H1 (cell line): ENCODE results near the gene POU2F2. TPM values are rescaled to one million over a fixed set of nuclear protein-coding genes. Genes with fewer than 3 reads are reported as not detected.

Source experiments
- CTCF ChIA-PET: fragments of 300-600 bp; sonication (Branson Sonifier 250); formaldehyde crosslinking; loops from one replicate; lab custom pipeline; 2021; ENCODE audit not compliant: partially characterized antibody; lab: Charles Lee
- POLR2A ChIA-PET: fragments of 300-600 bp; sonication (Branson Sonifier 250); formaldehyde crosslinking; loops from one replicate; lab custom pipeline; 2021; ENCODE audit warnings: inconsistent platforms; ENCODE audit not compliant: partially characterized antibody; lab: Charles Lee
- DNase-seq, 2 experiments: peaks; one replicate each; pipeline versions ENCODE4 v3.0.0 to v3.0.0-alpha.2; 2010 to 2022; ENCODE audit warnings: low spot score in 2 of 2, low read depth in 1 of 2, mixed read lengths in 1 of 2
- FAIRE-seq: peaks from 2 replicates; lab custom pipeline; 2011; peaks lifted over from hg19 to GRCh38; lab: Jason Lieb, UNC
- H2AFZ ChIP-seq: 2 replicates; pipeline ENCODE4 v1.8.1; 2012; ENCODE audit warnings: low read length, inconsistent platforms
- H2AK5ac ChIP-seq: 2 replicates; pipeline ENCODE4 v1.6.1; 2013; ENCODE audit warnings: low read depth, low read length
- H2BK120ac ChIP-seq: replicated peaks from 2 replicates; pipeline ENCODE3; 2013; ENCODE audit warnings: low read depth, low read length, inconsistent platforms
- H2BK12ac ChIP-seq: 2 replicates; pipeline ENCODE4 v1.6.1; 2013; ENCODE audit warnings: low read depth, low read length
- H2BK15ac ChIP-seq: 2 replicates; pipeline ENCODE4 v1.6.1; 2013; ENCODE audit warnings: low read length
- H2BK20ac ChIP-seq: 2 replicates; pipeline ENCODE4 v1.6.1; 2013; ENCODE audit warnings: low read length
- H2BK5ac ChIP-seq: 2 replicates; pipeline ENCODE4 v1.6.1; 2013; ENCODE audit warnings: low read depth, low read length
- H3K14ac ChIP-seq: 2 replicates; pipeline ENCODE4 v1.6.1; 2013; ENCODE audit warnings: inconsistent platforms; ENCODE audit not compliant: insufficient read length
- H3K18ac ChIP-seq: 2 replicates; pipeline ENCODE4 v1.6.1; 2013; ENCODE audit warnings: low read length; ENCODE audit errors: extremely low read depth
- H3K23ac ChIP-seq: 2 replicates; pipeline ENCODE4 v1.6.1; 2013; ENCODE audit warnings: inconsistent platforms; ENCODE audit not compliant: insufficient read length
- H3K23me2 ChIP-seq: 2 replicates; pipeline ENCODE4 v1.6.1; 2013; ENCODE audit warnings: low read depth, low read length
- H3K27ac ChIP-seq: 2 replicates; pipeline ENCODE4 v1.6.1; 2011; ENCODE audit warnings: low read depth, low read length, inconsistent platforms
- H3K27me3 ChIP-seq, 4 experiments: replicated peaks in 1 of 4; 1 replicate in 1 of 4; 2 replicates in 3 of 4; pipeline versions ENCODE4 v1.6.1 to v1.8.1; 2011 to 2013; ENCODE audit warnings: low read length in 3 of 4, mild to moderate bottlenecking in 3 of 4, inconsistent platforms in 2 of 4, mixed read lengths in 2 of 4, moderate library complexity in 1 of 4; ENCODE audit not compliant: control insufficient read depth in 3 of 4, insufficient read depth in 3 of 4; ENCODE audit errors: extremely low read depth in 1 of 4
- H3K36me3 ChIP-seq, 4 experiments: 2 replicates each; pipeline versions ENCODE4 v1.6.1 to v1.8.1; 2011 to 2013; ENCODE audit warnings: mild to moderate bottlenecking in 4 of 4, low read length in 3 of 4, moderate library complexity in 2 of 4, control low read depth in 1 of 4, inconsistent platforms in 1 of 4; ENCODE audit not compliant: insufficient read depth in 4 of 4, control insufficient read depth in 2 of 4
- H3K4ac ChIP-seq: replicated peaks from 2 replicates; pipeline ENCODE3; 2013; ENCODE audit warnings: low read length, low read depth, mixed read lengths, inconsistent platforms; ENCODE audit not compliant: insufficient read length
- H3K4me1 ChIP-seq, 4 experiments: replicated peaks in 1 of 4; 1 replicate in 1 of 4; 2 replicates in 3 of 4; pipeline versions ENCODE4 v1.6.1 to v1.8.1; 2011 to 2013; ENCODE audit warnings: low read length in 3 of 4, inconsistent platforms in 2 of 4, mixed read lengths in 1 of 4; ENCODE audit not compliant: insufficient read depth in 4 of 4, control insufficient read depth in 3 of 4
- H3K4me2 ChIP-seq, 2 experiments: 2 replicates each; pipeline versions ENCODE4 v1.6.1 to v1.8.1; 2011 to 2013; ENCODE audit warnings: low read depth in 2 of 2, low read length in 2 of 2, control low read depth in 1 of 2, inconsistent platforms in 1 of 2, mild to moderate bottlenecking in 1 of 2; ENCODE audit not compliant: insufficient read depth in 1 of 2
- H3K4me3 ChIP-seq, 4 experiments: fragments of 200-600, 300-600 bp in 1 of 4; sonication (generic), shearing (Covaris generic), sonication (Bioruptor Twin) in 1 of 4; 2 replicates each; pipeline versions ENCODE4 v1.5.1 to v1.8.1; 2011 to 2016; ENCODE audit warnings: low read length in 4 of 4, low read depth in 3 of 4, control low read depth in 2 of 4, inconsistent platforms in 2 of 4, mild to moderate bottlenecking in 2 of 4, mixed read lengths in 1 of 4, moderate library complexity in 1 of 4; ENCODE audit not compliant: insufficient read depth in 2 of 4; ENCODE audit errors: extremely low read depth in 1 of 4
- H3K56ac ChIP-seq: replicated peaks from 2 replicates; pipeline ENCODE3; 2013; ENCODE audit warnings: low read depth, mild to moderate bottlenecking, mixed read lengths, low read length, inconsistent platforms; ENCODE audit not compliant: insufficient read length
- H3K79me1 ChIP-seq: 2 replicates; pipeline ENCODE4 v1.6.1; 2013; ENCODE audit warnings: low read depth, low read length, control low read depth
- H3K79me2 ChIP-seq, 2 experiments: 2 replicates each; pipeline versions ENCODE4 v1.6.1 to v1.8.1; 2012 to 2013; ENCODE audit warnings: low read length in 2 of 2, mild to moderate bottlenecking in 2 of 2, inconsistent platforms in 1 of 2; ENCODE audit not compliant: insufficient read depth in 2 of 2, control insufficient read depth in 1 of 2
- H3K9ac ChIP-seq, 4 experiments: replicated peaks in 1 of 4; 1 replicate in 1 of 4; 2 replicates in 3 of 4; pipeline versions ENCODE4 v1.6.1 to v1.8.1; 2011 to 2013; ENCODE audit warnings: low read depth in 3 of 4, low read length in 3 of 4, control low read depth in 2 of 4, mild to moderate bottlenecking in 2 of 4, moderate library complexity in 2 of 4, inconsistent platforms in 1 of 4; ENCODE audit errors: extremely low read depth in 1 of 4
- H3K9me3 ChIP-seq, 2 experiments: 2 replicates each; pipeline versions ENCODE4 v1.6.1 to v1.8.1; 2012 to 2013; ENCODE audit warnings: mild to moderate bottlenecking in 2 of 2, moderate library complexity in 2 of 2, control low read depth in 1 of 2, inconsistent platforms in 1 of 2, low read depth in 1 of 2, low read length in 1 of 2, mixed read lengths in 1 of 2; ENCODE audit not compliant: insufficient read depth in 2 of 2
- H4K20me1 ChIP-seq, 2 experiments: replicated peaks in 1 of 2; 2 replicates each; pipeline versions ENCODE3 to v1.8.1; 2011 to 2013; ENCODE audit warnings: inconsistent platforms in 2 of 2, low read length in 2 of 2, mild to moderate bottlenecking in 1 of 2; ENCODE audit not compliant: insufficient read depth in 2 of 2, control insufficient read depth in 1 of 2
- H4K5ac ChIP-seq: 2 replicates; pipeline ENCODE4 v1.6.1; 2013; ENCODE audit warnings: low read length, low read depth, mixed read lengths, inconsistent platforms; ENCODE audit not compliant: insufficient read length
- H4K8ac ChIP-seq: 2 replicates; pipeline ENCODE4 v1.8.0; 2013; ENCODE audit warnings: mild to moderate bottlenecking, moderate library complexity, low read length, inconsistent platforms; ENCODE audit not compliant: insufficient read depth; ENCODE audit errors: extremely low read depth
- H4K91ac ChIP-seq: replicated peaks from 2 replicates; pipeline ENCODE3; 2013; ENCODE audit warnings: low read length, mixed read lengths, inconsistent platforms; ENCODE audit not compliant: insufficient read length
- CTCF ChIP-seq, 3 experiments: IDR thresholded peaks; 1 replicate in 2 of 3; 2 replicates in 1 of 3; pipeline versions ENCODE4 v1.5.1 to v1.6.1; 2011; ENCODE audit warnings: low read length in 3 of 3, mild to moderate bottlenecking in 3 of 3, inconsistent platforms in 2 of 3, low read depth in 1 of 3, moderate library complexity in 1 of 3; ENCODE audit not compliant: insufficient read depth in 1 of 3; ENCODE audit errors: control extremely low read depth in 1 of 3
- SIRT6 ChIP-seq: IDR thresholded peaks from one replicate; pipeline ENCODE4 v1.7.1; 2012; ENCODE audit warnings: low read length, inconsistent platforms
- WGBS, 2 experiments: shearing (Covaris generic) in 1 of 2; methylation state at CpG; one replicate each; pipeline versions ENCODE4 v1.1.6 to v1.1.7; 2013 to 2015; ENCODE audit warnings: low lambda C conversion rate in 2 of 2, mixed read lengths in 2 of 2, inconsistent platforms in 1 of 2, low coverage in 1 of 2, missing lambda C conversion rate in 1 of 2; ENCODE audit not compliant: insufficient replicate concordance in 2 of 2, insufficient coverage in 1 of 2, insufficient read length in 1 of 2; ENCODE audit errors: extremely low coverage in 1 of 2, missing lambda C conversion rate in 1 of 2; 5-methylcytosine and 5-hydroxymethylcytosine counted together
- polyA plus RNA-seq, 7 experiments: library from polyadenylated mRNA; depleted of rRNA in 3 of 7; stranded (reverse) in 5 of 7; unstranded in 2 of 7; fragments of >200 nt in 5 of 7; fragments of 200-250 nt in 2 of 7; gene quantifications; 1 replicate in 5 of 7; 2 replicates in 1 of 7; 4 replicates in 1 of 7; pipeline versions ENCODE4 v1.2.1 to v1.2.3, GENCODE V29; 2011 to 2013; ENCODE audit warnings: missing spikeins in 2 of 7, mixed read lengths in 2 of 7
- total RNA-seq: library from RNA; stranded (reverse); fragmentation: NEBNext Ultra II Directional; extraction: Animal tissue kit (Norgen Biotek cat#: 25700); gene quantifications from 2 replicates; pipeline ENCODE4 v1.2.1, GENCODE V29; 2021

The POU2F2 gene
- total and polyA plus RNA-seq, 2 of the 8 experiments (the other 6 are each of a cell fraction or from before 2014, with no cell fraction given), result 5.0 to 6.1 TPM

GRCh38 chr19:42149447-42150202 is 17.4 kb upstream of the POU2F2 start:
- Histone ChIP-seq H2BK15ac (peak overlapping the region; percentile 53; the same call in 1 of the 2 replicates), H3K79me1 (no peaks in the 10 kb centered on the region), H3K9ac (no peak overlapping the region), H3K27ac (no peak overlapping the region), H4K5ac (peak overlapping the region; percentile 25), H3K4ac (peak overlapping the region; percentile 13), H2AFZ (0 out of 2 replicates have a peak overlapping the region, but pooled peaks have one; percentile 4), H4K91ac (peak overlapping the region; percentile 79), H2AK5ac (no peak overlapping the region), H3K79me2 (no peaks in the 10 kb centered on the region), H2BK120ac (no peak overlapping the region), H3K36me3 (no peaks in the 10 kb centered on the region), H3K23ac (no peak overlapping the region), H2BK20ac (peak overlapping the region; percentile 37; the same call in 1 of the 2 replicates), H3K9me3 (no peaks in the 10 kb centered on the region), H3K18ac (peak overlapping the region; percentile 78), H3K4me2 (peak overlapping the region in 1 of 2 experiments; percentile 6; a peak in 1 of 4 replicates), H3K56ac (no peak overlapping the region), H2BK12ac (peak overlapping the region; percentile 86; the same call in 1 of the 2 replicates), H4K8ac (peak overlapping the region; percentile 38), H3K23me2 (no peaks in the 10 kb centered on the region; the same call in 1 of the 2 replicates), H3K14ac (no peak overlapping the region), H4K20me1 (peaks cover 0 to 2% of the 10 kb centered on the region in 2 experiments), H3K27me3 (peaks cover 0 to 8% (median 5%) of the 10 kb centered on the region in 4 experiments; a peak in 3 of 7 replicates), H3K4me3 (no peak overlapping the region), H2BK5ac (peak overlapping the region; percentile 20; the same call in 1 of the 2 replicates), H3K4me1 (peaks cover 0 to 28% (median 17%) of the 10 kb centered on the region in 4 experiments; a peak in 6 of 7 replicates)
- no peak for DNase-seq
- TF ChIP-seq CTCF (IDR thresholded peaks at IDR 0.05; ENCODE audit: control extremely low read depth in 1 of 3, insufficient read depth in 1 of 3, low read depth in 1 of 3, low read length in 3 of 3), result peak in 1 of 3 experiments; percentile 1; a peak in 1 of 4 replicates
- no peak for TF ChIP-seq SIRT6
- ChIA-PET POLR2A (interaction anchor here (0.6 to 2.4 kb wide), 2 partner anchors 10 to 16 kb away, joined by 3 to 10 read pairs; no protein-coding TSS in a partner anchor), CTCF (interaction anchor here (0.5 to 2.0 kb wide), 7 partner anchors 11 to 116 kb away, joined by 3 to 7 read pairs (median 4); partner anchors contain the start of gene POU2F2)
- FAIRE-seq, result no peak
- 61% methylated on average over 5 of the region's 5 CpGs; no CpG with 5 or more reads in 1 of the 2 experiments for WGBS, 2 experiments
